K562 (cell line): ENCODE measurements around the gene NOD1. TPM values are rescaled to one million over a fixed set of nuclear protein-coding genes. Genes with fewer than 3 reads are reported as not detected.

Experiments used
- ATAC-seq: fragments of 200-7000 bp; cut with Tn5 transposase; 3 replicates; pipeline ENCODE4 v1.9.1; 2020; ENCODE audit warnings: moderate library complexity
- BruUV-seq: library from RNA; stranded (reverse); fragments of 400-500 nt; replicated peaks from 2 replicates; lab custom pipeline; 2021; lab: Mats Ljungman, UMichigan
- CTCF ChIA-PET: fragments of 300-600 bp; formaldehyde crosslinking; extraction: SDS; loops from one replicate; lab custom pipeline; 2021; ENCODE audit warnings: low intra/inter-chr PET ratio; lab: Yijun Ruan, JAX
- POLR2A ChIA-PET: fragments of 300-600, 350-650 bp; sonication (Branson Sonifier 250); formaldehyde crosslinking; extraction: SDS; loops from one replicate; lab custom pipeline; 2021; ENCODE audit warnings: antibody characterized with exemption, inconsistent platforms; lab: Yijun Ruan, JAX
- DNase-seq, 4 experiments: peaks; one replicate each; pipeline versions ENCODE4 v3.0.0 to v3.0.0-alpha.2; 2011 to 2018; ENCODE audit warnings: low spot score in 3 of 4, mixed read lengths in 3 of 4; ENCODE audit errors: extremely low read depth in 1 of 4
- FAIRE-seq: peaks from 2 replicates; lab custom pipeline; 2011; peaks lifted over from hg19 to GRCh38; lab: Jason Lieb, UNC
- H2AFZ ChIP-seq: 2 replicates; pipeline ENCODE4 v1.6.0; 2011; ENCODE audit warnings: low read depth, low read length, control low read depth, inconsistent platforms
- H3K27ac ChIP-seq: fragments of 200-600 bp; 3 replicates; pipeline ENCODE4 v1.8.0; 2011; ENCODE audit warnings: low read depth, mild to moderate bottlenecking, control low read depth, inconsistent platforms, low read length, moderate library complexity, mixed read lengths; ENCODE audit errors: extremely low read depth
- H3K27me3 ChIP-seq, 2 experiments: fragments of 300-600 bp in 1 of 2; 2 replicates in 1 of 2; 3 replicates in 1 of 2; pipeline versions ENCODE4 v1.6.0 to v1.8.0; 2011; ENCODE audit warnings: inconsistent platforms in 2 of 2, low read length in 2 of 2, mild to moderate bottlenecking in 1 of 2, mixed read lengths in 1 of 2, moderate library complexity in 1 of 2; ENCODE audit not compliant: control insufficient read depth in 2 of 2, insufficient read depth in 2 of 2
- H3K36me3 ChIP-seq: fragments of 300-600 bp; 3 replicates; pipeline ENCODE4 v1.8.0; 2011; ENCODE audit warnings: mild to moderate bottlenecking, low read length, inconsistent platforms; ENCODE audit not compliant: control insufficient read depth, insufficient read depth
- H3K4me1 ChIP-seq, 2 experiments: fragments of 200-600 bp in 1 of 2; replicated peaks in 1 of 2; 2 replicates in 1 of 2; 3 replicates in 1 of 2; pipeline versions ENCODE4 v1.5.1 to v1.8.0; 2011; ENCODE audit warnings: inconsistent platforms in 2 of 2, low read length in 2 of 2, mild to moderate bottlenecking in 1 of 2, mixed read lengths in 1 of 2, moderate library complexity in 1 of 2; ENCODE audit not compliant: control insufficient read depth in 2 of 2, insufficient read depth in 2 of 2
- H3K4me2 ChIP-seq: 2 replicates; pipeline ENCODE4 v1.6.1; 2011; ENCODE audit warnings: low read length, control low read depth, inconsistent platforms, mixed read lengths; ENCODE audit not compliant: insufficient read depth
- H3K4me3 ChIP-seq: fragments of 200-600 bp; sonication (generic), shearing (Covaris generic); 2 replicates; pipeline ENCODE4 v1.5.1; 2016; ENCODE audit warnings: control low read depth, inconsistent platforms
- H3K79me2 ChIP-seq: fragments of 200-600 bp; 3 replicates; pipeline ENCODE4 v1.8.0; 2011; ENCODE audit warnings: low read length, inconsistent platforms; ENCODE audit not compliant: control insufficient read depth, insufficient read depth
- H3K9ac ChIP-seq, 2 experiments: 2 replicates each; pipeline versions ENCODE4 v1.6.0 to v1.6.1; 2011; ENCODE audit warnings: low read depth in 2 of 2, low read length in 2 of 2, control low read depth in 1 of 2, inconsistent platforms in 1 of 2, mild to moderate bottlenecking in 1 of 2, mixed read lengths in 1 of 2; ENCODE audit not compliant: insufficient read depth in 1 of 2
- H3K9me1 ChIP-seq: one replicate; pipeline ENCODE4 v1.6.0; 2011; ENCODE audit warnings: inconsistent platforms, mild to moderate bottlenecking, low read length, moderate library complexity; ENCODE audit not compliant: control insufficient read depth, insufficient read depth
- H3K9me3 ChIP-seq: replicated peaks from 2 replicates; pipeline ENCODE4 v1.5.1; 2011; ENCODE audit warnings: low read depth, low read length, inconsistent platforms; ENCODE audit not compliant: control insufficient read depth, insufficient read depth
- H4K20me1 ChIP-seq: replicated peaks from 2 replicates; pipeline ENCODE4 v1.6.1; 2011; ENCODE audit warnings: low read length, inconsistent platforms, mixed read lengths; ENCODE audit not compliant: control insufficient read depth, insufficient read depth
- BCLAF1 ChIP-seq, 2 experiments: fragments of 450-650 bp in 1 of 2; IDR thresholded peaks; 2 replicates each; pipeline ENCODE4 v1.6.1; 2011 to 2017; ENCODE audit warnings: low read depth in 2 of 2, antibody characterized with exemption in 1 of 2, borderline replicate concordance in 1 of 2, low read length in 1 of 2, mild to moderate bottlenecking in 1 of 2, mixed read lengths in 1 of 2; ENCODE audit not compliant: control insufficient read depth in 1 of 2
- WGBS: fragments of 100-300 bp; shearing (Covaris generic); methylation state at CpG from one replicate; pipeline ENCODE4 v1.1.6; 2016; ENCODE audit warnings: low coverage, mixed read lengths; ENCODE audit not compliant: insufficient coverage; ENCODE audit errors: missing lambda C conversion rate; 5-methylcytosine and 5-hydroxymethylcytosine counted together
- in situ Hi-C: fragments of 300-500 bp; cut with MboI; formaldehyde crosslinking; loops from 4 replicates; pipeline ENCODE4 v1.15.0; 2018; ENCODE audit warnings: inconsistent platforms, mixed read lengths
- intact Hi-C: fragments of 100-400 bp; cut with micrococcal nuclease; formaldehyde crosslinking; loops from 2 replicates; pipeline ENCODE4 v1.14.2; 2022
- polyA plus RNA-seq, 8 experiments: library from polyadenylated mRNA; depleted of rRNA in 4 of 8; stranded (reverse) in 5 of 8; unstranded in 3 of 8; fragments of >200 nt; fragmentation: Nextera tagmentation in 2 of 8; fragmentation: Illumina TruSeq in 1 of 8; extraction: Ambion mirVana in 2 of 8; extraction: Trizol in 1 of 8; gene quantifications; 2 replicates each; pipeline versions ENCODE4 v1.2.1 to v1.2.3, GENCODE V29; 2011 to 2014; ENCODE audit warnings: inconsistent platforms in 1 of 8, missing spikeins in 1 of 8
- total RNA-seq, 7 experiments: library from RNA; depleted of rRNA in 6 of 7; stranded (reverse); fragments of >200 nt in 6 of 7; fragmentation: Illumina TruSeq in 2 of 7; extraction: Trizol in 2 of 7; gene quantifications; 2 replicates each; pipeline versions ENCODE4 v1.2.1 to v1.2.3, GENCODE V29; 2011 to 2021; ENCODE audit warnings: low replicate concordance in 1 of 7

The NOD1 gene
- total and polyA plus RNA-seq, 9 of the 15 experiments (the other 6 are each of a cell fraction or from before 2014, with no cell fraction given), result 0.34 to 7.1 (median 4.7) TPM

- no peak overlapping the region for H3K4me3 ChIP-seq
- no peak for FAIRE-seq
- H4K20me1 ChIP-seq, result no peaks in the 10 kb centered on the region
- ChIA-PET CTCF (no interaction called here), POLR2A (interaction anchor here (1.1 to 1.4 kb wide), 2 partner anchors 9 to 10 kb away, joined by 3 read pairs; no protein-coding TSS in a partner anchor)
- TF ChIP-seq BCLAF1 (IDR thresholded peaks at IDR 0.05; ENCODE audit: borderline replicate concordance in 1 of 2, control insufficient read depth in 1 of 2, low read depth in 2 of 2, low read length in 1 of 2), result no peak
- TF ChIP-seq, all 486 proteins: peak for 0
- H3K36me3 ChIP-seq, result 0 out of 3 replicates have a peak, but pooled peaks cover 3% of the 10 kb centered on the region
- no peaks in the 10 kb centered on the region for H3K27me3 ChIP-seq
- no peaks in the 10 kb centered on the region for H3K79me2 ChIP-seq
- no peak for DNase-seq
- intact Hi-C loops (no loop called here), in situ Hi-C loops (no loop called here)
- peaks cover 0 to 4% of the 10 kb centered on the region in 2 experiments; a peak in 1 of 5 replicates for H3K4me1 ChIP-seq
- WGBS, result 46% methylated on average over 4 of the region's 4 CpGs
- H3K9me3 ChIP-seq, result no peaks in the 10 kb centered on the region
- no TSS peak for BruUV-seq
- H3K27ac ChIP-seq, result no peak overlapping the region
- H3K4me2 ChIP-seq, result no peak overlapping the region
- H2AFZ ChIP-seq, result no peak overlapping the region
- no peaks in the 10 kb centered on the region for H3K9me1 ChIP-seq
- ATAC-seq, result no peak
- H3K9ac ChIP-seq, result no peak overlapping the region
These were observed 18.3 kb downstream of the NOD1 start for GRCh38 chr7:30460246-30460633.
